Loucy (cell line): Measurements from ENCODE around the gene CCDC138.

Experiments used
- EZH2phosphoT487 ChIP-seq: fragments of 200-600 bp; IDR thresholded peaks from 2 replicates; pipeline ENCODE4 v1.6.1; 2018; ENCODE audit warnings: antibody characterized with exemption, mild to moderate bottlenecking, moderate library complexity, borderline replicate concordance
- TF ChIP-seq, protein P1 (sequence below): fragments of 200-600 bp; sonication (generic); conservative IDR thresholded peaks from 2 replicates; pipeline ENCODE4 v1.5.1; 2014; ENCODE audit warnings: mild to moderate bottlenecking, antibody characterized with exemption, low read length

DNA sequence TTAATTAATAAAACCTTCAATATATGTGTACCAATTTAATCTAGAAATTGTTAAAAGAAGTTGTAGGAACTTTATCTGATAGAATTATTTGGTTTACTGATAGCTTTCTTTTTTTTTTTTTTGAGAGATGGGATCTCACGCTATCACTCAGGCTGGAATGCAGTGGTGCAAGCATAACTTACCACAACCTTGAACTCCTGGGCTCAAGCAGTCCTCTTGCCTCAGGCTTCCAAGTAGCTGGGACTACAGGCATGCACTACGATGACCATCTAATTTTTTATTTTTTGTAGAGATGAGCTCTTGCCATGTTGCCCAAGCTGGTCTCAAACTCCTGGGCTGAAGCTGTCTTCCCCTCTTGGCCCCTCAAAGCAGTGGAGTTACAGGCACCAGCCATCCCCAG lies 66.8 kb downstream of the CCDC138 start:
- TF ChIP-seq, protein P1, sequence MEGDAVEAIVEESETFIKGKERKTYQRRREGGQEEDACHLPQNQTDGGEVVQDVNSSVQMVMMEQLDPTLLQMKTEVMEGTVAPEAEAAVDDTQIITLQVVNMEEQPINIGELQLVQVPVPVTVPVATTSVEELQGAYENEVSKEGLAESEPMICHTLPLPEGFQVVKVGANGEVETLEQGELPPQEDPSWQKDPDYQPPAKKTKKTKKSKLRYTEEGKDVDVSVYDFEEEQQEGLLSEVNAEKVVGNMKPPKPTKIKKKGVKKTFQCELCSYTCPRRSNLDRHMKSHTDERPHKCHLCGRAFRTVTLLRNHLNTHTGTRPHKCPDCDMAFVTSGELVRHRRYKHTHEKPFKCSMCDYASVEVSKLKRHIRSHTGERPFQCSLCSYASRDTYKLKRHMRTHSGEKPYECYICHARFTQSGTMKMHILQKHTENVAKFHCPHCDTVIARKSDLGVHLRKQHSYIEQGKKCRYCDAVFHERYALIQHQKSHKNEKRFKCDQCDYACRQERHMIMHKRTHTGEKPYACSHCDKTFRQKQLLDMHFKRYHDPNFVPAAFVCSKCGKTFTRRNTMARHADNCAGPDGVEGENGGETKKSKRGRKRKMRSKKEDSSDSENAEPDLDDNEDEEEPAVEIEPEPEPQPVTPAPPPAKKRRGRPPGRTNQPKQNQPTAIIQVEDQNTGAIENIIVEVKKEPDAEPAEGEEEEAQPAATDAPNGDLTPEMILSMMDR = no peak
- no peak for TF ChIP-seq EZH2phosphoT487
